ENCODE data around the gene PRDM16.

GRCh38 chr1:3405491-3405890 is 336.5 kb downstream of the PRDM16 start:
- TF ChIP-seq CTCF (IDR thresholded peaks at IDR 0.05), result no peak
- no peak for TF ChIP-seq FOSL2 (IDR thresholded peaks at IDR 0.05)
- no peak for TF ChIP-seq FOSL2 (CRISPR knock-in tag; IDR thresholded peaks at IDR 0.05)
- TF ChIP-seq GATA3 (IDR thresholded peaks at IDR 0.05; ENCODE audit: borderline replicate concordance), result no peak
- TF ChIP-seq POLR2A (IDR thresholded peaks at IDR 0.05; ENCODE audit: low read length), result no peak
- TF ChIP-seq KDM5A (IDR thresholded peaks at IDR 0.05), result no peak
- no peak for TF ChIP-seq CEBPB (IDR thresholded peaks at IDR 0.05)
- no peak for TF ChIP-seq JUN (IDR thresholded peaks at IDR 0.05)

Measured in A549 (cell line).